Neural crest cell (in vitro differentiated cells): ENCODE data around the gene SAP30BP. TPM values are rescaled to one million over a fixed set of nuclear protein-coding genes. Genes with fewer than 3 reads are reported as not detected.

Source experiments
- DNase-seq: peaks from one replicate; pipeline ENCODE4 v3.0.0; 2021; ENCODE audit warnings: low read depth, mixed read lengths, low spot score
- H3K27ac Mint-ChIP-seq: one replicate; pipeline ENCODE4 v1.8.0; 2021; ENCODE audit warnings: mild to moderate bottlenecking, mixed read lengths; ENCODE audit not compliant: unreplicated experiment
- H3K27me3 Mint-ChIP-seq: 2 replicates; pipeline ENCODE4 v1.8.0; 2021; ENCODE audit warnings: low read depth, mild to moderate bottlenecking, mixed read lengths
- H3K36me3 Mint-ChIP-seq: 2 replicates; pipeline ENCODE4 v1.8.0; 2021; ENCODE audit warnings: low read depth, mild to moderate bottlenecking, mixed read lengths
- H3K4me1 Mint-ChIP-seq: 2 replicates; pipeline ENCODE4 v1.8.0; 2021; ENCODE audit warnings: mixed read lengths
- H3K4me3 Mint-ChIP-seq: one replicate; pipeline ENCODE4 v1.8.0; 2021; ENCODE audit warnings: mild to moderate bottlenecking, mixed read lengths
- H3K9me3 Mint-ChIP-seq: 2 replicates; pipeline ENCODE4 v1.8.0; 2021; ENCODE audit warnings: mixed read lengths
- CTCF ChIP-seq: fragments of 200-600 bp; sonication (generic); conservative IDR thresholded peaks from 2 replicates; pipeline ENCODE4 v1.5.0; 2021; ENCODE audit warnings: antibody characterized with exemption, mild to moderate bottlenecking
- total RNA-seq: library from RNA; stranded (reverse); gene quantifications from 2 replicates; pipeline ENCODE4 v1.2.1, GENCODE V29; 2021

SAP30BP gene
- total RNA-seq, 1 donor from 2014 or later, result 113 TPM

- Mint-ChIP-seq H3K4me1 (peaks cover 7% of the 10 kb centered on the region), H3K9me3 (no peaks in the 10 kb centered on the region), H3K36me3 (no peaks in the 10 kb centered on the region), H3K27ac (no peak overlapping the region), H3K4me3 (no peak overlapping the region), H3K27me3 (no peaks in the 10 kb centered on the region)
- no peak for DNase-seq
- no peak for TF ChIP-seq CTCF
These were observed 72.7 kb downstream of the SAP30BP start for GRCh38 chr17:75739801-75740200.

- no peak for TF ChIP-seq CTCF
- DNase-seq, result no peak
- Mint-ChIP-seq H3K27ac (no peak overlapping the region), H3K4me1 (peaks cover 7% of the 10 kb centered on the region), H3K27me3 (no peaks in the 10 kb centered on the region), H3K36me3 (no peaks in the 10 kb centered on the region), H3K9me3 (no peaks in the 10 kb centered on the region), H3K4me3 (no peak overlapping the region)
These were observed 73.1 kb downstream of the SAP30BP start for GRCh38 chr17:75740215-75740614.

GRCh38 chr17:75740631-75741077, 73.5 kb downstream of the SAP30BP start:
- Mint-ChIP-seq H3K9me3 (no peaks in the 10 kb centered on the region), H3K27ac (no peak overlapping the region), H3K27me3 (no peaks in the 10 kb centered on the region), H3K36me3 (no peaks in the 10 kb centered on the region), H3K4me3 (no peak overlapping the region), H3K4me1 (peaks cover 7% of the 10 kb centered on the region)
- no peak for DNase-seq
- no peak for TF ChIP-seq CTCF

DNA sequence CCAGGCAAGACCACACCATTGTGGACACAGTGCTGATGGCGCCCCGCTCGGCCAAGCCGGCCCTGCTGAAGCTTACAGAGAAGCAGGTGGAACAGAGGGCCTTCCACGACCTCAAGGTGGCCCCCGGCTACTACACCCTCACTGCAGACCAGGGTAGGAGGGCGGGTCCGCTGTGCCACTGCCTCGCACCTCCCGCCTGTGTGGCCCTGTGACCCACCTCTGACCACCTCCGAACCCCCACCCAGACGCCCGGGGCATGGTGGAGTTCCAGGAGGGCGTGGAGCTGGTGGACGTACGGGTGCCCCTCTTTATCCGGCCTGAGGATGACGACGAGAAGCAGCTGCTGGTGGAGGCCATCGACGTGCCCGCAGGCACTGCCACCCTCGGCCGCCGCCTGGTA, 75.2 kb downstream of the SAP30BP start:
- Mint-ChIP-seq H3K36me3 (no peaks in the 10 kb centered on the region), H3K4me1 (peaks cover 7% of the 10 kb centered on the region)

GRCh38 chr17:75743625-75744206, 76.6 kb downstream of the SAP30BP start:
- H3K27ac Mint-ChIP-seq, result no peak overlapping the region
- no peak for DNase-seq
- H3K4me3 Mint-ChIP-seq, result no peak overlapping the region
- no peaks in the 10 kb centered on the region for H3K9me3 Mint-ChIP-seq
- H3K36me3 Mint-ChIP-seq, result no peaks in the 10 kb centered on the region
- TF ChIP-seq CTCF, result no peak
- no peaks in the 10 kb centered on the region for H3K27me3 Mint-ChIP-seq
- peaks cover 4% of the 10 kb centered on the region for H3K4me1 Mint-ChIP-seq

More for the DNA sequence above, 75.2 kb downstream of the SAP30BP start:
- no peak overlapping the region for H3K27ac Mint-ChIP-seq
- no peak for DNase-seq
- H3K9me3 Mint-ChIP-seq, result no peaks in the 10 kb centered on the region
- H3K27me3 Mint-ChIP-seq, result no peaks in the 10 kb centered on the region
- no peak overlapping the region for H3K4me3 Mint-ChIP-seq
- no peak for TF ChIP-seq CTCF
